ENCODE measurements around the gene PDE7B. TPM values are rescaled to one million over a fixed set of nuclear protein-coding genes. Genes with fewer than 3 reads are reported as not detected.

The PDE7B gene
- total and polyA plus RNA-seq, 7 donors: 1.9 to 4.6 (median 2.7) TPM

GRCh38 chr6:135902756-135903331 lies 51.3 kb downstream of the PDE7B start:
- intact Hi-C loops (cut with DNase I): no loop called here
- Histone ChIP-seq H3K27me3 (ENCODE audit: insufficient read depth in 3 of 3, low read length in 2 of 3) (no peaks in the 10 kb centered on the region), H3K4me3 (no peak overlapping the region), H3K27ac (peak overlapping the region; percentile 42), H3K36me3 (ENCODE audit: insufficient read depth in 1 of 2, low read depth in 1 of 2) (no peaks in the 10 kb centered on the region), H3K4me1 (peaks cover 21% of the 10 kb centered on the region), H3K9me3 (no peaks in the 10 kb centered on the region)
- TF ChIP-seq CTCF (IDR thresholded peaks at IDR 0.05): no peak
- ATAC-seq (no peak), DNase-seq (no peak)
- WGBS, 3 donors: 48 to 57% (median 49%) methylated on average over 2 of the region's 2 CpGs

DNA sequence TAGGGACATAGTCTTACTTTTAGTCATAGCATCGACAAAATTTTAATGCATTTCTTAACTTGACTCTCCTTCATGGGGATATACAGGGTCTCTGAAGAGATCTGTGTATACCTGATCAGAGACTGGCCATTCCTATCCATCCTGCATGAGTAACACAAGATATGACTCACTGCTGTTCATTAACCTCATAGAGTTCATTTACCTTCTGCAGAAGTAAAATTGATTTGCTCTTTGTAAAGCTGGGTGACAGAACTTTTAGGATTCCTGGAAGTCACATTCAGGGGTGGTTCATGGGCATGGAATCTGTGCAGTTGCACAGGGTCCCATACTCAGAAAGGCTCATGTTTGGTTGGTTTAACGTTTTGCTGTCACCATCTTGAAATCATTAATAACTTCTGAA lies 53.2 kb downstream of the PDE7B start:
- Histone ChIP-seq H3K4me1 (peaks cover 21% of the 10 kb centered on the region), H3K27ac (no peak overlapping the region), H3K36me3 (ENCODE audit: insufficient read depth in 1 of 2, low read depth in 1 of 2) (no peaks in the 10 kb centered on the region), H3K27me3 (ENCODE audit: insufficient read depth in 3 of 3, low read length in 2 of 3) (no peaks in the 10 kb centered on the region), H3K9me3 (no peaks in the 10 kb centered on the region), H3K4me3 (no peak overlapping the region)
- 68 to 73% (median 69%) methylated on average over 2 of the region's 2 CpGs for WGBS, 3 donors
- peak in 2 of 4 donors; percentile 26 to 42 for ATAC-seq
- intact Hi-C loops (cut with DNase I): loop anchor here in 1 of 2 donors (5.0 kb wide), 2 partner anchors 37 to 52 kb away; partner anchors contain the start of gene PDE7B
- no peak for TF ChIP-seq CTCF (IDR thresholded peaks at IDR 0.05)
- DNase-seq: no peak

DNA sequence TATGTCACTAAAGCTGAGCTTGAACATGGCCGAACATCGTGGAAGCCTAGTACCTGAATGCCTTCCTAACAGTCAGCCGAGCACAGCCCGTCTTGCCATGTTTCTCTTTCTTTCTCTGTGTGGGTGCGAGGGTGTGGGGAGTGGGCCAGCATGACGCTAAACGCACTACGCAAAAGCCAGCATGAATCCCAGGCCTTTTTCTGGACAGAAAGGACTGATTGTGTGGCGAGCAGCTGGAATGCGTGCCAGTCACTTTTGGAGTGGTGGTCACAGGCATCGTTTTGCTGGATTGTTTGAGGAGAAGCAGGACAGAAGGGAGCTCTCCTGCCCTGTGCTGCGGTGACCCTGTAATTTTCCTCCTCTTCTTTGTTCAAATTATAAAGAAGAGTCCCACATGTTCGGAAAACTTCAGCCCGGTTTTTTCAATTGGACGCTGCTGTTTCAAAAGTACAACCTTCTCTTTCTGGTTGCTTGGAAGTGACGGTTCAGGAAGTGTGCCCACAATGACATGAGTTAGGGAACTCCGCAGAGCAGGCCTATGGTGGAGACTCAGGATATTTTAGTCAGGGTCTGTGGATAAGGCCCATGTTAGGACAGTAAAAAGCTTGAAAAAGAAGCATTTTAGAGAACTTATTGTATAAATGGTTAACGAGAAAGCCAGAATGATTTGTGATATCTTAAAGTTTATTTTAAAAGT lies 54.3 kb downstream of the PDE7B start:
- no peaks in the 10 kb centered on the region for H3K27me3 ChIP-seq (ENCODE audit: insufficient read depth in 3 of 3, low read length in 2 of 3)
- H3K4me3 ChIP-seq: peak overlapping the region; percentile 59
- H3K27ac ChIP-seq: peak overlapping the region; percentile 37
- no peak for DNase-seq
- intact Hi-C loops (cut with DNase I): loop anchor here in 1 of 2 donors (5.0 kb wide), 2 partner anchors 38 to 53 kb away; partner anchors contain the start of gene PDE7B
- 47 to 71% (median 49%) methylated on average over 18 of the region's 18 CpGs for WGBS, 3 donors
- TF ChIP-seq CTCF (IDR thresholded peaks at IDR 0.05): no peak
- no peaks in the 10 kb centered on the region for H3K36me3 ChIP-seq (ENCODE audit: insufficient read depth in 1 of 2, low read depth in 1 of 2)
- H3K9me3 ChIP-seq: no peaks in the 10 kb centered on the region
- ATAC-seq: peak; percentile 56 to 71 (median 64)
- peaks cover 17% of the 10 kb centered on the region for H3K4me1 ChIP-seq

- no peaks in the 10 kb centered on the region for H3K9me3 ChIP-seq
- no peak overlapping the region for H3K4me3 ChIP-seq
- H3K4me1 ChIP-seq: peaks cover 9% of the 10 kb centered on the region
- intact Hi-C loops (cut with DNase I): loop anchor here in 1 of 2 donors (5.0 kb wide), 2 partner anchors 39 to 54 kb away; partner anchors contain the start of gene PDE7B
- no peak for TF ChIP-seq CTCF (IDR thresholded peaks at IDR 0.05)
- DNase-seq (no peak), ATAC-seq (no peak)
- no peaks in the 10 kb centered on the region for H3K36me3 ChIP-seq (ENCODE audit: insufficient read depth in 1 of 2, low read depth in 1 of 2)
- H3K27ac ChIP-seq: no peak overlapping the region
- H3K27me3 ChIP-seq (ENCODE audit: insufficient read depth in 3 of 3, low read length in 2 of 3): no peaks in the 10 kb centered on the region
- 77 to 85% (median 78%) methylated on average over 3 of the region's 3 CpGs for WGBS, 3 donors
Measured at GRCh38 chr6:135906542-135906941, 55.0 kb downstream of the PDE7B start.

Measured in psoas muscle (tissue), 8 donors.